ENCODE results near the gene RETREG1.

The RETREG1 gene

GRCh38 chr5:16515532-16515931 is 101.3 kb downstream of the RETREG1 start:
- no peaks in the 10 kb centered on the region for H3K36me3 ChIP-seq (ENCODE audit: insufficient read depth, low read length)
- no peak overlapping the region for H2AFZ ChIP-seq (ENCODE audit: low read depth, low read length)
- no peak overlapping the region for H3K4me3 ChIP-seq (ENCODE audit: low read length)
- no peaks in the 10 kb centered on the region for H3K4me1 ChIP-seq (ENCODE audit: insufficient read depth, low read length)
- H3K9me3 ChIP-seq (ENCODE audit: low read length): no peaks in the 10 kb centered on the region
- peaks cover 6% of the 10 kb centered on the region for H3K27me3 ChIP-seq (ENCODE audit: insufficient read depth, low read length)

- H2AFZ ChIP-seq (ENCODE audit: low read depth, low read length): no peak overlapping the region
- no peaks in the 10 kb centered on the region for H3K4me1 ChIP-seq (ENCODE audit: insufficient read depth, low read length)
- H3K9me3 ChIP-seq (ENCODE audit: low read length): no peaks in the 10 kb centered on the region
- H3K36me3 ChIP-seq (ENCODE audit: insufficient read depth, low read length): no peaks in the 10 kb centered on the region
- H3K4me3 ChIP-seq (ENCODE audit: low read length): no peak overlapping the region
- peaks cover 7% of the 10 kb centered on the region for H3K27me3 ChIP-seq (ENCODE audit: insufficient read depth, low read length)
Measured at GRCh38 chr5:16510098-16510497, 106.7 kb downstream of the RETREG1 start.

GRCh38 chr5:16508730-16509531 is 107.9 kb downstream of the RETREG1 start:
- H3K9me3 ChIP-seq (ENCODE audit: low read length): no peaks in the 10 kb centered on the region
- H2AFZ ChIP-seq (ENCODE audit: low read depth, low read length): no peak overlapping the region
- no peak overlapping the region for H3K4me3 ChIP-seq (ENCODE audit: low read length)
- H3K4me1 ChIP-seq (ENCODE audit: insufficient read depth, low read length): no peaks in the 10 kb centered on the region
- H3K27me3 ChIP-seq (ENCODE audit: insufficient read depth, low read length): peaks cover 7% of the 10 kb centered on the region
- no peaks in the 10 kb centered on the region for H3K36me3 ChIP-seq (ENCODE audit: insufficient read depth, low read length)

GRCh38 chr5:16507716-16508115 is 109.1 kb downstream of the RETREG1 start:
- Histone ChIP-seq H3K9me3 (ENCODE audit: low read length) (no peaks in the 10 kb centered on the region), H3K36me3 (ENCODE audit: insufficient read depth, low read length) (no peaks in the 10 kb centered on the region), H3K4me1 (ENCODE audit: insufficient read depth, low read length) (no peaks in the 10 kb centered on the region), H2AFZ (ENCODE audit: low read depth, low read length) (no peak overlapping the region), H3K4me3 (ENCODE audit: low read length) (no peak overlapping the region), H3K27me3 (ENCODE audit: insufficient read depth, low read length) (peaks cover 7% of the 10 kb centered on the region)

- H2AFZ ChIP-seq (ENCODE audit: low read depth, low read length): no peak overlapping the region
- H3K27me3 ChIP-seq (ENCODE audit: insufficient read depth, low read length): peaks cover 5% of the 10 kb centered on the region
- no peaks in the 10 kb centered on the region for H3K36me3 ChIP-seq (ENCODE audit: insufficient read depth, low read length)
- no peak overlapping the region for H3K4me3 ChIP-seq (ENCODE audit: low read length)
- H3K9me3 ChIP-seq (ENCODE audit: low read length): no peaks in the 10 kb centered on the region
- no peaks in the 10 kb centered on the region for H3K4me1 ChIP-seq (ENCODE audit: insufficient read depth, low read length)
Measured at GRCh38 chr5:16505904-16506303, 110.9 kb downstream of the RETREG1 start.

- no peaks in the 10 kb centered on the region for H3K36me3 ChIP-seq (ENCODE audit: insufficient read depth, low read length)
- H2AFZ ChIP-seq (ENCODE audit: low read depth, low read length): no peak overlapping the region
- no peaks in the 10 kb centered on the region for H3K9me3 ChIP-seq (ENCODE audit: low read length)
- no peaks in the 10 kb centered on the region for H3K4me1 ChIP-seq (ENCODE audit: insufficient read depth, low read length)
- H3K27me3 ChIP-seq (ENCODE audit: insufficient read depth, low read length): peaks cover 5% of the 10 kb centered on the region
- no peak overlapping the region for H3K4me3 ChIP-seq (ENCODE audit: low read length)
Measured at GRCh38 chr5:16505140-16505891, 111.5 kb downstream of the RETREG1 start.

- Histone ChIP-seq H2AFZ (ENCODE audit: low read depth, low read length) (no peak overlapping the region), H3K4me1 (ENCODE audit: insufficient read depth, low read length) (no peaks in the 10 kb centered on the region), H3K4me3 (ENCODE audit: low read length) (no peak overlapping the region), H3K36me3 (ENCODE audit: insufficient read depth, low read length) (no peaks in the 10 kb centered on the region), H3K9me3 (ENCODE audit: low read length) (no peaks in the 10 kb centered on the region), H3K27me3 (ENCODE audit: insufficient read depth, low read length) (peaks cover 5% of the 10 kb centered on the region)
Measured at GRCh38 chr5:16504571-16504970, 112.2 kb downstream of the RETREG1 start.

GRCh38 chr5:16502866-16503265 is 113.9 kb downstream of the RETREG1 start:
- Histone ChIP-seq H3K36me3 (ENCODE audit: insufficient read depth, low read length) (no peaks in the 10 kb centered on the region), H3K9me3 (ENCODE audit: low read length) (no peaks in the 10 kb centered on the region), H3K4me1 (ENCODE audit: insufficient read depth, low read length) (no peaks in the 10 kb centered on the region), H3K27me3 (ENCODE audit: insufficient read depth, low read length) (peaks cover 2% of the 10 kb centered on the region), H2AFZ (ENCODE audit: low read depth, low read length) (no peak overlapping the region), H3K4me3 (ENCODE audit: low read length) (no peak overlapping the region)

- Histone ChIP-seq H3K27me3 (ENCODE audit: insufficient read depth, low read length) (peaks cover 2% of the 10 kb centered on the region), H3K4me3 (ENCODE audit: low read length) (no peak overlapping the region), H3K36me3 (ENCODE audit: insufficient read depth, low read length) (no peaks in the 10 kb centered on the region), H2AFZ (ENCODE audit: low read depth, low read length) (no peak overlapping the region), H3K9me3 (ENCODE audit: low read length) (no peaks in the 10 kb centered on the region), H3K4me1 (ENCODE audit: insufficient read depth, low read length) (no peaks in the 10 kb centered on the region)
Measured at GRCh38 chr5:16500024-16500423, 116.8 kb downstream of the RETREG1 start.

- Histone ChIP-seq H3K4me3 (ENCODE audit: low read length) (no peak overlapping the region), H2AFZ (ENCODE audit: low read depth, low read length) (no peak overlapping the region), H3K27me3 (ENCODE audit: insufficient read depth, low read length) (peaks cover 2% of the 10 kb centered on the region), H3K36me3 (ENCODE audit: insufficient read depth, low read length) (no peaks in the 10 kb centered on the region), H3K9me3 (ENCODE audit: low read length) (peaks cover 1% of the 10 kb centered on the region), H3K4me1 (ENCODE audit: insufficient read depth, low read length) (no peaks in the 10 kb centered on the region)
Measured at GRCh38 chr5:16497546-16497945, 119.3 kb downstream of the RETREG1 start.

- H3K9me3 ChIP-seq (ENCODE audit: low read length): peaks cover 1% of the 10 kb centered on the region
- H3K4me1 ChIP-seq (ENCODE audit: insufficient read depth, low read length): no peaks in the 10 kb centered on the region
- no peak overlapping the region for H3K4me3 ChIP-seq (ENCODE audit: low read length)
- H3K27me3 ChIP-seq (ENCODE audit: insufficient read depth, low read length): no peaks in the 10 kb centered on the region
- H3K36me3 ChIP-seq (ENCODE audit: insufficient read depth, low read length): no peaks in the 10 kb centered on the region
- H2AFZ ChIP-seq (ENCODE audit: low read depth, low read length): no peak overlapping the region
Measured at GRCh38 chr5:16493261-16493660, 123.5 kb downstream of the RETREG1 start.

GRCh38 chr5:16492398-16493140 is 124.2 kb downstream of the RETREG1 start:
- no peak overlapping the region for H2AFZ ChIP-seq (ENCODE audit: low read depth, low read length)
- H3K27me3 ChIP-seq (ENCODE audit: insufficient read depth, low read length): no peaks in the 10 kb centered on the region
- peaks cover 1% of the 10 kb centered on the region for H3K9me3 ChIP-seq (ENCODE audit: low read length)
- H3K4me3 ChIP-seq (ENCODE audit: low read length): no peak overlapping the region
- no peaks in the 10 kb centered on the region for H3K4me1 ChIP-seq (ENCODE audit: insufficient read depth, low read length)
- H3K36me3 ChIP-seq (ENCODE audit: insufficient read depth, low read length): no peaks in the 10 kb centered on the region

GRCh38 chr5:16490911-16491310 is 125.9 kb downstream of the RETREG1 start:
- Histone ChIP-seq H3K9me3 (ENCODE audit: low read length) (peaks cover 1% of the 10 kb centered on the region), H2AFZ (ENCODE audit: low read depth, low read length) (no peak overlapping the region), H3K4me3 (ENCODE audit: low read length) (no peak overlapping the region), H3K36me3 (ENCODE audit: insufficient read depth, low read length) (no peaks in the 10 kb centered on the region), H3K4me1 (ENCODE audit: insufficient read depth, low read length) (no peaks in the 10 kb centered on the region), H3K27me3 (ENCODE audit: insufficient read depth, low read length) (no peaks in the 10 kb centered on the region)

Measured in neuron (in vitro differentiated cells).